Neural crest cell (in vitro differentiated cells): ENCODE data around the gene OR1B1. TPM values are rescaled to one million over a fixed set of nuclear protein-coding genes. Genes with fewer than 3 reads are reported as not detected.

Source experiments
- DNase-seq: peaks from one replicate; pipeline ENCODE4 v3.0.0; 2021; ENCODE audit warnings: low read depth, mixed read lengths, low spot score
- H3K27ac Mint-ChIP-seq: one replicate; pipeline ENCODE4 v1.8.0; 2021; ENCODE audit warnings: mild to moderate bottlenecking, mixed read lengths; ENCODE audit not compliant: unreplicated experiment
- H3K27me3 Mint-ChIP-seq: 2 replicates; pipeline ENCODE4 v1.8.0; 2021; ENCODE audit warnings: low read depth, mild to moderate bottlenecking, mixed read lengths
- H3K36me3 Mint-ChIP-seq: 2 replicates; pipeline ENCODE4 v1.8.0; 2021; ENCODE audit warnings: low read depth, mild to moderate bottlenecking, mixed read lengths
- H3K4me1 Mint-ChIP-seq: 2 replicates; pipeline ENCODE4 v1.8.0; 2021; ENCODE audit warnings: mixed read lengths
- H3K4me3 Mint-ChIP-seq: one replicate; pipeline ENCODE4 v1.8.0; 2021; ENCODE audit warnings: mild to moderate bottlenecking, mixed read lengths
- H3K9me3 Mint-ChIP-seq: 2 replicates; pipeline ENCODE4 v1.8.0; 2021; ENCODE audit warnings: mixed read lengths
- total RNA-seq: library from RNA; stranded (reverse); gene quantifications from 2 replicates; pipeline ENCODE4 v1.2.1, GENCODE V29; 2021
- TF ChIP-seq, protein P1 (sequence below): fragments of 200-600 bp; sonication (generic); conservative IDR thresholded peaks from 2 replicates; pipeline ENCODE4 v1.5.0; 2021; ENCODE audit warnings: antibody characterized with exemption, mild to moderate bottlenecking

Gene OR1B1
- total RNA-seq, 1 donor from 2014 or later = not detected

- Mint-ChIP-seq H3K36me3 (no peaks in the 10 kb centered on the region), H3K27ac (no peak overlapping the region), H3K4me3 (no peak overlapping the region), H3K9me3 (peaks cover 7% of the 10 kb centered on the region), H3K27me3 (peaks cover 10% of the 10 kb centered on the region), H3K4me1 (no peaks in the 10 kb centered on the region)
- TF ChIP-seq, protein P1, sequence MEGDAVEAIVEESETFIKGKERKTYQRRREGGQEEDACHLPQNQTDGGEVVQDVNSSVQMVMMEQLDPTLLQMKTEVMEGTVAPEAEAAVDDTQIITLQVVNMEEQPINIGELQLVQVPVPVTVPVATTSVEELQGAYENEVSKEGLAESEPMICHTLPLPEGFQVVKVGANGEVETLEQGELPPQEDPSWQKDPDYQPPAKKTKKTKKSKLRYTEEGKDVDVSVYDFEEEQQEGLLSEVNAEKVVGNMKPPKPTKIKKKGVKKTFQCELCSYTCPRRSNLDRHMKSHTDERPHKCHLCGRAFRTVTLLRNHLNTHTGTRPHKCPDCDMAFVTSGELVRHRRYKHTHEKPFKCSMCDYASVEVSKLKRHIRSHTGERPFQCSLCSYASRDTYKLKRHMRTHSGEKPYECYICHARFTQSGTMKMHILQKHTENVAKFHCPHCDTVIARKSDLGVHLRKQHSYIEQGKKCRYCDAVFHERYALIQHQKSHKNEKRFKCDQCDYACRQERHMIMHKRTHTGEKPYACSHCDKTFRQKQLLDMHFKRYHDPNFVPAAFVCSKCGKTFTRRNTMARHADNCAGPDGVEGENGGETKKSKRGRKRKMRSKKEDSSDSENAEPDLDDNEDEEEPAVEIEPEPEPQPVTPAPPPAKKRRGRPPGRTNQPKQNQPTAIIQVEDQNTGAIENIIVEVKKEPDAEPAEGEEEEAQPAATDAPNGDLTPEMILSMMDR = no peak
- no peak for DNase-seq
These were observed 1.0 kb downstream of the OR1B1 start for GRCh38 chr9:122656378-122656777.

- Mint-ChIP-seq H3K36me3 (no peaks in the 10 kb centered on the region), H3K27me3 (peaks cover 3% of the 10 kb centered on the region), H3K4me1 (no peaks in the 10 kb centered on the region), H3K27ac (no peak overlapping the region), H3K9me3 (peaks cover 25% of the 10 kb centered on the region), H3K4me3 (no peak overlapping the region)
- TF ChIP-seq, protein P1 = no peak
- no peak for DNase-seq
These were observed 15.2 kb downstream of the OR1B1 start for GRCh38 chr9:122642226-122642625.

GRCh38 chr9:122619996-122620395, 37.4 kb downstream of the OR1B1 start:
- Mint-ChIP-seq H3K36me3 (no peaks in the 10 kb centered on the region), H3K27ac (no peak overlapping the region), H3K9me3 (peaks cover under 1% of the 10 kb centered on the region), H3K4me3 (no peak overlapping the region), H3K4me1 (no peaks in the 10 kb centered on the region), H3K27me3 (peaks cover 11% of the 10 kb centered on the region)
- DNase-seq = no peak
- TF ChIP-seq, protein P1 = no peak

- no peak for DNase-seq
- no peak within 1 kb of the TSS for H3K4me3 Mint-ChIP-seq
- H3K9me3 Mint-ChIP-seq = peaks cover 9% of the 10 kb centered on the region
- no peak within 1 kb of the TSS for H3K27ac Mint-ChIP-seq
- H3K36me3 Mint-ChIP-seq = no peaks in the 10 kb centered on the region
- H3K27me3 Mint-ChIP-seq = peaks cover 8% of the 10 kb centered on the region
- no peaks in the 10 kb centered on the region for H3K4me1 Mint-ChIP-seq
- TF ChIP-seq, protein P1 = no peak
These were observed 43.1 kb downstream of the OR1B1 start, which contains the start of gene OR1Q1 for GRCh38 chr9:122614362-122614761. Gene OR1Q1, plus strand, starts transcription at chr9:122614738. Its CDS starts 0 bp downstream, at chr9:122614738.

- TF ChIP-seq, protein P1 = no peak
- H3K4me3 Mint-ChIP-seq = no peak overlapping the region
- peaks cover 7% of the 10 kb centered on the region for H3K27me3 Mint-ChIP-seq
- no peaks in the 10 kb centered on the region for H3K4me1 Mint-ChIP-seq
- peaks cover 13% of the 10 kb centered on the region for H3K9me3 Mint-ChIP-seq
- no peak overlapping the region for H3K27ac Mint-ChIP-seq
- H3K36me3 Mint-ChIP-seq = no peaks in the 10 kb centered on the region
- DNase-seq = no peak
These were observed 47.6 kb downstream of the OR1B1 start for GRCh38 chr9:122609804-122610203.
